Neural crest cell (in vitro differentiated cells): ENCODE measurements around the gene ESPL1. TPM values are rescaled to one million over a fixed set of nuclear protein-coding genes. Genes with fewer than 3 reads are reported as not detected.
A peak's percentile ranks its signal among the peaks of the same experiment; 100 is the strongest.

Source experiments
- DNase-seq: peaks from one replicate; pipeline ENCODE4 v3.0.0; 2021; ENCODE audit warnings: low read depth, mixed read lengths, low spot score
- H3K27ac Mint-ChIP-seq: one replicate; pipeline ENCODE4 v1.8.0; 2021; ENCODE audit warnings: mild to moderate bottlenecking, mixed read lengths; ENCODE audit not compliant: unreplicated experiment
- H3K27me3 Mint-ChIP-seq: 2 replicates; pipeline ENCODE4 v1.8.0; 2021; ENCODE audit warnings: low read depth, mild to moderate bottlenecking, mixed read lengths
- H3K36me3 Mint-ChIP-seq: 2 replicates; pipeline ENCODE4 v1.8.0; 2021; ENCODE audit warnings: low read depth, mild to moderate bottlenecking, mixed read lengths
- H3K4me1 Mint-ChIP-seq: 2 replicates; pipeline ENCODE4 v1.8.0; 2021; ENCODE audit warnings: mixed read lengths
- H3K4me3 Mint-ChIP-seq: one replicate; pipeline ENCODE4 v1.8.0; 2021; ENCODE audit warnings: mild to moderate bottlenecking, mixed read lengths
- H3K9me3 Mint-ChIP-seq: 2 replicates; pipeline ENCODE4 v1.8.0; 2021; ENCODE audit warnings: mixed read lengths
- total RNA-seq: library from RNA; stranded (reverse); gene quantifications from 2 replicates; pipeline ENCODE4 v1.2.1, GENCODE V29; 2021
- TF ChIP-seq, protein P1 (sequence below): fragments of 200-600 bp; sonication (generic); conservative IDR thresholded peaks from 2 replicates; pipeline ENCODE4 v1.5.0; 2021; ENCODE audit warnings: antibody characterized with exemption, mild to moderate bottlenecking

The ESPL1 gene
- total RNA-seq, 1 donor from 2014 or later, result 65.8 TPM

DNA sequence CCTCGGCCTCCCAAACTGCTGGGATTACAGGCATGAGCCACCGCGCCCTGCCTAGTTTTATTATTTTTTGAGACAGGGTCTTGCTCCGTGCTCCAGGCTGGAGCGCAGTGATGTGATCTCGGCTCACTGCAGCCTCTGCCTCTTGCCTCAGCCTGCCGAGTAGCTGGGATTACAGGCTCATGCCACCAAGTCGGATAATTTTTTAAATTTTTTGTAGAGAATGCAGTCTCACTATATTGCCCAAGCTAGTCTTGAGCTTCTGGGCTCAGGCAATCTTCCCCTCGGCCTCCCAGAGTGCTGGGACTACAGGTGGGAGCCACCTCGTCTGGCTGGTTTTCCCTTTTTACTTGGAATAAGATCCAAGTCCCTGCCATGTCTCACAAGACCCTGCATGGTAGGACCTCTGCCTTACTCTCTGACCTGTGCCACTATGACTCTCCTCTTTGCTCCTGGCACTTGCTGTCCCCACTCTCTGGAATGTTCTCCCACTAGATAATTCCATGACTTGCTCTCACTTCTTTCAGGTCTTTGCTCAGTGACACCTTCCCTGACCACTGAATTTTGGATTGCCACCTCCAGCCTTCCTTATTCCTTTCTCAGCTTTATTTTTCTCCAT, 28.3 kb upstream of the ESPL1 start:
- TF ChIP-seq, protein P1, sequence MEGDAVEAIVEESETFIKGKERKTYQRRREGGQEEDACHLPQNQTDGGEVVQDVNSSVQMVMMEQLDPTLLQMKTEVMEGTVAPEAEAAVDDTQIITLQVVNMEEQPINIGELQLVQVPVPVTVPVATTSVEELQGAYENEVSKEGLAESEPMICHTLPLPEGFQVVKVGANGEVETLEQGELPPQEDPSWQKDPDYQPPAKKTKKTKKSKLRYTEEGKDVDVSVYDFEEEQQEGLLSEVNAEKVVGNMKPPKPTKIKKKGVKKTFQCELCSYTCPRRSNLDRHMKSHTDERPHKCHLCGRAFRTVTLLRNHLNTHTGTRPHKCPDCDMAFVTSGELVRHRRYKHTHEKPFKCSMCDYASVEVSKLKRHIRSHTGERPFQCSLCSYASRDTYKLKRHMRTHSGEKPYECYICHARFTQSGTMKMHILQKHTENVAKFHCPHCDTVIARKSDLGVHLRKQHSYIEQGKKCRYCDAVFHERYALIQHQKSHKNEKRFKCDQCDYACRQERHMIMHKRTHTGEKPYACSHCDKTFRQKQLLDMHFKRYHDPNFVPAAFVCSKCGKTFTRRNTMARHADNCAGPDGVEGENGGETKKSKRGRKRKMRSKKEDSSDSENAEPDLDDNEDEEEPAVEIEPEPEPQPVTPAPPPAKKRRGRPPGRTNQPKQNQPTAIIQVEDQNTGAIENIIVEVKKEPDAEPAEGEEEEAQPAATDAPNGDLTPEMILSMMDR, result no peak
- Mint-ChIP-seq H3K4me3 (no peak overlapping the region), H3K27me3 (peaks cover 11% of the 10 kb centered on the region), H3K27ac (no peak overlapping the region), H3K4me1 (peaks cover 17% of the 10 kb centered on the region), H3K9me3 (no peaks in the 10 kb centered on the region), H3K36me3 (no peaks in the 10 kb centered on the region)
- DNase-seq, result no peak

DNA sequence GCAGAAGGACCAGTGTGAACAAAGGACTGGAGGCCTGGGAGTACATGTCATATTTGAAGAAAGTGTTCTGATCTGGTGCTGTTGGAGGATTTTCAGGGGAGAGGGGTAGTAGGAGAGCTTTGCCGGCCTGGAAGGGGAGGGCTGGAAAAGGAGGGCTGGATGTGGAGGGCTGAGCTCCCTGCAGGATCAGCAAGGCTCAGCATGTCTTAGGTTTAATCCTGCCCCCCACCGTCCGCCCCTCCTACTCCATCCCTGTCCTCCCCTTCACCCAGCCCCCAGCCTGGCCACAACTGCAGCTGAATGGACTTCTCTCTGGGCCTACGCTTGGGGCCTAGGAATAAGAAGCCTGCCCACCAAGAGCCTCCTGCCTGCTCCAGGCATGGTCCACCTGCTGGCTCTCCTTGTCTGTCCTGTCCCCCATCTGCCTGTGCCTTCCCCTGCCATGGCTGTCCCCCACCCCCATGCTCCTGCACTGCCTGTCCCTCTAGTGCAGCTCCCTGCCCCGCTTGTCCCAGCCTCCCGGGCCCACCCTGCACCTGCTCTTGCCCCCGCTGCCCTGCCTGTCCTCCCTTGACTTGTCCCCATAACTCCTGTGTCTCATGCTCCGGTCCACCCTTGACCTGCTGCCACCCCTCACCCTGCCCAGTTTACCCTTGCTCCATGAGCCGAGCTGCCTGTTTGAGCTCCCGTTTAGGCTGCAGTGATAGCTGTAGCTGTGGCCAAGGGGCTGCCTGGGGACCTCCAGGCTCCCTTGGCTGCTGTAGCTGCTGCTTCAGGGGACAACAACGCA, 26.3 kb upstream of the ESPL1 start:
- no peak overlapping the region for H3K4me3 Mint-ChIP-seq
- H3K27ac Mint-ChIP-seq, result peak overlapping the region; percentile 15
- DNase-seq, result no peak
- H3K4me1 Mint-ChIP-seq, result peaks cover 21% of the 10 kb centered on the region
- H3K36me3 Mint-ChIP-seq, result no peaks in the 10 kb centered on the region
- H3K9me3 Mint-ChIP-seq, result no peaks in the 10 kb centered on the region
- TF ChIP-seq, protein P1, result no peak
- peaks cover 6% of the 10 kb centered on the region for H3K27me3 Mint-ChIP-seq

DNA sequence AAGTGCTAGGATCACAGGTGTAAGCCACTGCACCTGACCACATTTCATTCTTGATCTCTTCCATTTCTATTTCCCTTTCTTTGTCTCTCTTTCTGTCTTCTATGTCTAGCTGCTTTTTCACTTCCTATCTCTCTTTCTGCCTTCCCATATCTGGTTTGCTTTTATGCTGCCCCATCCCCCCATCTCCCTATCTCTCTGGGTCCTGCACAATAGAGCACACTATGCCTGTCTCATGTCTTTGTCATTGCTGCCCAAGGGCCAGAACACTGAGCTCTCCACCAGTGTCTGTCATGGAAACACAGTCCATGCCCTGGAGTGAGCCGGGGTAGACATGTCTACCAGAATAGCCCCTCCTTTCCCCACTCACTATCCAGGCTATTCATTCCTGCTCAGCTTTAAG, 23.8 kb upstream of the ESPL1 start:
- peaks cover 3% of the 10 kb centered on the region for H3K27me3 Mint-ChIP-seq
- H3K27ac Mint-ChIP-seq, result peak overlapping the region; percentile 85
- H3K9me3 Mint-ChIP-seq, result no peaks in the 10 kb centered on the region
- TF ChIP-seq, protein P1, result no peak
- H3K36me3 Mint-ChIP-seq, result no peaks in the 10 kb centered on the region
- DNase-seq, result no peak
- peaks cover 21% of the 10 kb centered on the region for H3K4me1 Mint-ChIP-seq
- H3K4me3 Mint-ChIP-seq, result no peak overlapping the region

DNA sequence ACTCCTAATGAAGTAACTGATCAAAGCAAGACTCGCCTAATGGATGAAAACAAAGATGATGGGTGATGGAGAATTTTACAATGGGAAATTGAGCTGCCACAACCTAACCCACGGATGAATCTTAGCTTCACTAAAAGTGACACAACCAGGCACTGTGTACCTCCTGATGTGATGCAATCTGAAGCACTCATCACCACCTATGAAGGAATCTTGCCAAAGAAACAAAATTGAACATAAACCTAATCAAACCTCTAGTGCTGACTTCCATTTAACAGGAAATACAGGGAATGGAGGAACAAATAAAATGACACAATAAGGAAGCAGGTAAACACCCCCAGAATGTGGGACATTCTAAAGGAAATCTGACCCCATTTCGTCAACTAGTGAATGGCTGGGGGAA, 22.8 kb upstream of the ESPL1 start:
- Mint-ChIP-seq H3K4me3 (no peak overlapping the region), H3K4me1 (peaks cover 21% of the 10 kb centered on the region), H3K27ac (no peak overlapping the region), H3K27me3 (no peaks in the 10 kb centered on the region), H3K9me3 (no peaks in the 10 kb centered on the region), H3K36me3 (no peaks in the 10 kb centered on the region)
- DNase-seq, result no peak
- TF ChIP-seq, protein P1, result no peak

DNA sequence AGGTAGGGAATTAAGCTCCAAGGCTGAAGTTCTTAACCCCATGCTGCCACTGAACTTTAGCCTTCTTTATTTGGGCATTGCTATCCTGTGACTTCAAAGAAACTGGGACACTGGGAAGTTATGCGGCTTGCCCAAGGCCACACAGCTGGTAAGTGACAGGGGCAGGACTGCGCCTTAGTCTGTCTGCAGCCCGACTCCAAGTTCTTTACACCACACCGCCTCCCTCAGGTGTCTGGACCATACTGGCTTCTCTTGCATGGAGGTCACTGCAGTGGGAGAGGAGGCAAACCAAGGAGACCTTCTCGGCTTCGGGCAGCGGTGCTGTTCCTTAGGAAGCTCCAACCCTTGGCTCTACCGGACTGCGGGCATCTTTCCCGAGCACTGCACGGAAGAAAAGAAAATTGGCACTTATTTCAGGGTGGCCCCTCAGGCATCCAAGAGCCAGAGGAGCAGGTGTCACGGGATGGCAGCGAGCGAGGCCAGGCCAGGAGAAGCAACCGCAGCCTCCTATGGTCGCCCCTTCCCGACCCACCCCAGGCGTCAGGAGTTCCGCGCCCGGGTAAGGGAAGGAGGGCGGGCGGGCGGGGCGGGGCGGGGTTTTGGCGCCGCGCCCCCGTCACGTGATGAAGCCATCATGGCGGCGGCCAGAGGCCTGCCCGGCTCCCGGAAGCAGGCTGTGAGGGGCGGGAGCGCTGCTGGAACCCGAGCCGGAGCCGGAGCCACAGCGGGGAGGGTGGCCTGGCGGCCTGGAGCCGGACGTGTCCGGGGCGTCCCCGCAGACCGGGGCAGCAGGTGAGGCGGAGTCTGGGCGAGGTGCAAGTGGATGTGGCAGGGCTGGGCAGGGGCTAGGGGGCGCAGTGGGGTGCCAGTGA, 16.4 kb upstream of the ESPL1 start:
- DNase-seq, result peak; percentile 64
- peaks cover 28% of the 10 kb centered on the region for H3K4me1 Mint-ChIP-seq
- no peaks in the 10 kb centered on the region for H3K36me3 Mint-ChIP-seq
- H3K4me3 Mint-ChIP-seq, result peak overlapping the region; percentile 95
- TF ChIP-seq, protein P1, result peak; percentile 46
- no peaks in the 10 kb centered on the region for H3K9me3 Mint-ChIP-seq
- H3K27ac Mint-ChIP-seq, result peak overlapping the region; percentile 95
- H3K27me3 Mint-ChIP-seq, result no peaks in the 10 kb centered on the region
